ENCODE results near the gene CYP1B1.

The CYP1B1 gene

GRCh38 chr2:38068234-38068633, 7.7 kb downstream of the CYP1B1 start:
- Histone ChIP-seq H3K4me3 (no peak overlapping the region), H3K9me3 (no peaks in the 10 kb centered on the region), H3K36me3 (no peaks in the 10 kb centered on the region), H3K27ac (no peak overlapping the region), H3K27me3 (peaks cover 0 to 3% of the 10 kb centered on the region in 2 donors), H3K4me1 (peaks cover 0 to 2% (median 0%) of the 10 kb centered on the region in 4 donors)
- no peak for TF ChIP-seq CTCF (IDR thresholded peaks at IDR 0.05)
- DNase-seq, result no peak
- intact Hi-C loops (cut with DNase I; ENCODE audit: low total_unique reads), result no loop called here

DNA sequence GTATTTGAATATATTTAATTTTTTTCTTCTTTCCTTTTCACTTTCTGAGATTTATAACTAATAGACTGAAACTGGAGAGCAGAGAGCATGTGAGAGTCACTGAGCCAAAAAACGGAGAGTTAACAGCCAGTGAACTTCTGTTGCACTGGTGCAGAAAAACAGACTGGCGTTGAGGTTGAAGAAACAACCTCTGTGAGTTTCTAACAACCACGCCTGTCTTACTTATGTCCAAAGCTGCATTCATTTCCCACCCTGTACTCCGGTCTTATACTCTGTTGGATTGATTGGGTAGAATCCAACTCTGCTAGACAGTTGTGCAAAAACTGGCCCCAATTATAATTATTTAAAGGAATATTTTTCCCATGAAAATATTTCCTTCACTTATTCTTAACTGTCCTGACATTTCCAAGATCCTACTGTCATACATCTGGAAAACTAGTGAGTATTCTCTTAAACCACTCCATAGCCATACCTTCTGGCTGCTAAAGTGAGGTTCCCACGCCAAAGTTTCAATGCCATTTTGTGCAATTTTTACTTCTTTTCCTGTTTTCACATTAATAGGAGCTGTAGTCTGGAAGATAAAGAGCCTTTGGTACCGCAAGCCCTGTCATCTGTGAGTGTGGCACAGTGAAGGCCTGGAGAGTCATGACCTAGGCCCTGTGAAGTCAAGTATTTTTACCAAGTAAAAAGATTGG, 9.4 kb downstream of the CYP1B1 start:
- intact Hi-C loops (cut with DNase I; ENCODE audit: low total_unique reads), result no loop called here
- TF ChIP-seq CTCF (IDR thresholded peaks at IDR 0.05), result no peak
- DNase-seq, result no peak
- Histone ChIP-seq H3K4me3 (no peak overlapping the region), H3K9me3 (no peaks in the 10 kb centered on the region), H3K4me1 (no peaks in the 10 kb centered on the region), H3K36me3 (no peaks in the 10 kb centered on the region), H3K27ac (no peak overlapping the region), H3K27me3 (no peaks in the 10 kb centered on the region)

- Histone ChIP-seq H3K27me3 (no peaks in the 10 kb centered on the region), H3K4me3 (no peak overlapping the region), H3K27ac (no peak overlapping the region), H3K9me3 (no peaks in the 10 kb centered on the region), H3K4me1 (no peaks in the 10 kb centered on the region), H3K36me3 (no peaks in the 10 kb centered on the region)
- DNase-seq, result no peak
- intact Hi-C loops (cut with DNase I; ENCODE audit: low total_unique reads), result no loop called here
- no peak for TF ChIP-seq CTCF (IDR thresholded peaks at IDR 0.05)
These were observed 10.3 kb downstream of the CYP1B1 start for GRCh38 chr2:38065502-38066135.

- no peaks in the 10 kb centered on the region for H3K36me3 ChIP-seq
- intact Hi-C loops (cut with DNase I; ENCODE audit: low total_unique reads), result no loop called here
- no peak for DNase-seq
- H3K27ac ChIP-seq, result no peak overlapping the region
- no peak overlapping the region for H3K4me3 ChIP-seq
- no peaks in the 10 kb centered on the region for H3K9me3 ChIP-seq
- H3K27me3 ChIP-seq, result no peaks in the 10 kb centered on the region
- TF ChIP-seq CTCF (IDR thresholded peaks at IDR 0.05), result no peak
- H3K4me1 ChIP-seq, result no peaks in the 10 kb centered on the region
These were observed 11.0 kb downstream of the CYP1B1 start for GRCh38 chr2:38064801-38065501.

- H3K36me3 ChIP-seq, result no peaks in the 10 kb centered on the region
- no peaks in the 10 kb centered on the region for H3K27me3 ChIP-seq
- intact Hi-C loops (cut with DNase I; ENCODE audit: low total_unique reads), result no loop called here
- H3K27ac ChIP-seq, result no peak overlapping the region
- no peak for TF ChIP-seq CTCF (IDR thresholded peaks at IDR 0.05)
- H3K9me3 ChIP-seq, result no peaks in the 10 kb centered on the region
- no peaks in the 10 kb centered on the region for H3K4me1 ChIP-seq
- H3K4me3 ChIP-seq, result no peak overlapping the region
- DNase-seq, result no peak
These were observed 15.5 kb downstream of the CYP1B1 start for GRCh38 chr2:38060236-38061018.

Measured in tibial artery (tissue), 4 donors.